Loucy (cell line): ENCODE results near the gene C11orf71.

Experiments
- CTCF ChIP-seq: fragments of 200-600 bp; sonication (generic); conservative IDR thresholded peaks from 2 replicates; pipeline ENCODE4 v1.5.1; 2014; ENCODE audit warnings: mild to moderate bottlenecking, antibody characterized with exemption, low read length
- EZH2phosphoT487 ChIP-seq: fragments of 200-600 bp; IDR thresholded peaks from 2 replicates; pipeline ENCODE4 v1.6.1; 2018; ENCODE audit warnings: antibody characterized with exemption, mild to moderate bottlenecking, moderate library complexity, borderline replicate concordance

GRCh38 chr11:114439229-114440120 is 39.2 kb upstream of the C11orf71 start, which contains the start of gene REXO2:
- TF ChIP-seq CTCF (no peak; the same call in 1 of the 2 replicates), EZH2phosphoT487 (no peak)
